ENCODE data around the gene BOD1. TPM values are rescaled to one million over a fixed set of nuclear protein-coding genes. Genes with fewer than 3 reads are reported as not detected.

The BOD1 gene
- total RNA-seq, 4 donors from 2014 or later, result 46.3 to 53.3 (median 48.7) TPM

GRCh38 chr5:173623789-173624188, 7.3 kb upstream of the BOD1 start:
- H3K27me3 ChIP-seq, result no peaks in the 10 kb centered on the region
- WGBS, result 85% methylated on average over 1 of the region's 1 CpG
- no peak for TF ChIP-seq CTCF (IDR thresholded peaks at IDR 0.05)
- no peak for TF ChIP-seq EP300 (IDR thresholded peaks at IDR 0.05)
- TF ChIP-seq POLR2A (IDR thresholded peaks at IDR 0.05), result no peak
- no peak for TF ChIP-seq POLR2AphosphoS5 (IDR thresholded peaks at IDR 0.05)

GRCh38 chr5:173623296-173623771, 6.9 kb upstream of the BOD1 start:
- Histone ChIP-seq H3K4me3 (no peak overlapping the region), H3K27me3 (no peaks in the 10 kb centered on the region), H3K27ac (no peak overlapping the region), H3K36me3 (no peaks in the 10 kb centered on the region), H3K4me1 (no peaks in the 10 kb centered on the region), H3K9me3 (no peaks in the 10 kb centered on the region)
- TF ChIP-seq EP300 (IDR thresholded peaks at IDR 0.05) (no peak), CTCF (IDR thresholded peaks at IDR 0.05) (no peak), POLR2AphosphoS5 (IDR thresholded peaks at IDR 0.05) (no peak), POLR2A (IDR thresholded peaks at IDR 0.05) (no peak)
- WGBS, result 61% methylated on average over 10 of the region's 10 CpGs
- DNase-seq (ENCODE audit: low spot score in 2 of 2), result no peak

More at GRCh38 chr5:173623789-173624188, 7.3 kb upstream of the BOD1 start:
- H3K4me1 ChIP-seq, result no peaks in the 10 kb centered on the region
- DNase-seq (ENCODE audit: low spot score in 2 of 2), result no peak
- H3K27ac ChIP-seq, result no peak overlapping the region
- no peaks in the 10 kb centered on the region for H3K36me3 ChIP-seq
- H3K9me3 ChIP-seq, result no peaks in the 10 kb centered on the region
- H3K4me3 ChIP-seq, result no peak overlapping the region

DNA sequence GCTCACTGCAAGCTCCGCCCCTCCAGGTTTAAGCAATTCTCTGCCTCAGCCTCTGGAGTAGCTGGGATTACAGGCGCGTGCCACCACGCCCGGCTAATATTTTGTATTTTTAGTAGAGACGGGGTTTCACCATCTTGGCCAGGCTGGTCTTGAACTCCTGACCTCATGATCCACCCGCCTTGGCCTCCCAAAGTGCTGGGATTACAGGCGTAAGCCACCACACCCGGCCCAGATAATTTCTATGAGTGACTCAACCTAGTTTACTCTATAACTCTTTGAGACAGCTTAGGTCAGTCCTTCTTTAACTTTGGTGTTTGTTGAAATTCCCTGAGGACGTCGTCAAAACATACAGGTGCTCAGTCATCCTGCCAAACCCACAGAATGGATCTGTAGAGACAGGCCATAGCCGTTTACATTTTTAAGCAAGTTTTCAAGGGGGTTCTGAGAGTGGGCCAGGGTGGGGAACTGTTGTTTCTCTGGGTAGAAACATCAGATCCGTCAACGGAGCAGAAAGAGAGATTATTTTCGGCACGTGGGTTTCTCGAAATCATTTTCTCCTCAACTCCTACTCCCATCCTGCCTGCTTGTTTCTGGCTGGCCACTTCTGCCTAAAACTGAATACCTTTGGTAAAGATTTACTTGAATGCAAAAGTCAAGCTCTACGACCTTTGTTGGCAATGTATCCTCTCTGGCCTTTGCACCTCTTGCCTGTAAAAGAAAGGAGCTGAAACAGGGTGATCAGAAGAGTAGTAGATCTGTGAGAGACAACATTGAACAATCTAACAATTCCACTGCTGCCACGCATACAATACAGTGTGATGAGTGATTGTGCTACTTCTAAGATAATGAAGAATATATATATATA, 6.0 kb upstream of the BOD1 start:
- peaks cover 2% of the 10 kb centered on the region for H3K4me1 ChIP-seq
- WGBS, result 81% methylated on average over 19 of the region's 19 CpGs
- no peaks in the 10 kb centered on the region for H3K9me3 ChIP-seq
- DNase-seq (ENCODE audit: low spot score in 2 of 2), result no peak
- H3K27ac ChIP-seq, result no peak overlapping the region
- TF ChIP-seq CTCF (IDR thresholded peaks at IDR 0.05) (no peak), POLR2A (IDR thresholded peaks at IDR 0.05) (no peak), POLR2AphosphoS5 (IDR thresholded peaks at IDR 0.05) (no peak), EP300 (IDR thresholded peaks at IDR 0.05) (no peak)
- no peaks in the 10 kb centered on the region for H3K36me3 ChIP-seq
- no peaks in the 10 kb centered on the region for H3K27me3 ChIP-seq
- no peak overlapping the region for H3K4me3 ChIP-seq

GRCh38 chr5:173620784-173621183, 4.3 kb upstream of the BOD1 start:
- H3K27ac ChIP-seq, result no peak overlapping the region

More at GRCh38 chr5:173620784-173621183, 4.3 kb upstream of the BOD1 start:
- TF ChIP-seq POLR2AphosphoS5 (IDR thresholded peaks at IDR 0.05) (no peak), EP300 (IDR thresholded peaks at IDR 0.05) (no peak), POLR2A (IDR thresholded peaks at IDR 0.05) (no peak), CTCF (IDR thresholded peaks at IDR 0.05) (no peak)
- WGBS, result 63% methylated on average over 3 of the region's 3 CpGs
- H3K9me3 ChIP-seq, result no peaks in the 10 kb centered on the region
- H3K36me3 ChIP-seq, result no peaks in the 10 kb centered on the region
- peaks cover 10% of the 10 kb centered on the region for H3K4me1 ChIP-seq
- H3K4me3 ChIP-seq, result no peak overlapping the region
- DNase-seq (ENCODE audit: low spot score in 2 of 2), result no peak
- no peaks in the 10 kb centered on the region for H3K27me3 ChIP-seq
